Ascending aorta (tissue), 2 donors: ENCODE data around the gene PCDH9. TPM values are rescaled to one million over a fixed set of nuclear protein-coding genes. Genes with fewer than 3 reads are reported as not detected.

Experiments used
- DNase-seq, 2 donors: peaks; one replicate each; pipeline ENCODE4 v3.0.0-alpha.2; 2019; ENCODE audit warnings: low spot score in 2 of 2
- H3K27ac ChIP-seq, 2 donors: fragments of 200-600 bp; sonication (generic); one replicate each; pipeline ENCODE4 v1.5.1; 2016 to 2017; ENCODE audit warnings: mild to moderate bottlenecking in 1 of 2
- H3K27me3 ChIP-seq: fragments of 200-600 bp; sonication (generic); one replicate; pipeline ENCODE4 v1.5.1; 2017
- H3K36me3 ChIP-seq, 2 donors: fragments of 200-600 bp; sonication (generic); one replicate each; pipeline ENCODE4 v1.5.1; 2016
- H3K4me1 ChIP-seq, 2 donors: fragments of 200-600 bp; sonication (generic); one replicate each; pipeline ENCODE4 v1.5.1; 2016 to 2017; ENCODE audit warnings: mild to moderate bottlenecking in 1 of 2
- H3K4me3 ChIP-seq, 2 donors: fragments of 200-600 bp; sonication (generic); one replicate each; pipeline ENCODE4 v1.5.1; 2016 to 2017; ENCODE audit warnings: mild to moderate bottlenecking in 1 of 2
- H3K9me3 ChIP-seq, 2 donors: fragments of 200-600 bp; sonication (generic); one replicate each; pipeline ENCODE4 v1.5.1; 2016
- CTCF ChIP-seq, 3 experiments: fragments of 200-600 bp in 2 of 3; fragments of 450-650 bp in 1 of 3; sonication (generic) in 2 of 3; IDR thresholded peaks; one replicate each; pipeline ENCODE4 v1.5.1; 2016 to 2019; ENCODE audit warnings: antibody characterized with exemption in 3 of 3, mild to moderate bottlenecking in 1 of 3, moderate library complexity in 1 of 3
- intact Hi-C: fragments of 100-400 bp; cut with DNase I; formaldehyde crosslinking; loops from one replicate; pipeline ENCODE4 v1.15.1; 2023
- total RNA-seq: library from RNA; depleted of rRNA; stranded (reverse); fragments of >200 nt; gene quantifications from one replicate; pipeline ENCODE4 v1.1.0, GENCODE V29; 2016

PCDH9 gene
- total RNA-seq, 1 donor from 2014 or later = 3.6 TPM

- Histone ChIP-seq H3K27ac (no peak overlapping the region), H3K4me3 (no peak overlapping the region), H3K27me3 (no peaks in the 10 kb centered on the region), H3K4me1 (no peaks in the 10 kb centered on the region), H3K36me3 (no peaks in the 10 kb centered on the region), H3K9me3 (no peaks in the 10 kb centered on the region)
- no peak for DNase-seq
- no peak for TF ChIP-seq CTCF (IDR thresholded peaks at IDR 0.05)
- intact Hi-C loops = no loop called here
These were observed 536.5 kb downstream of the PCDH9 start for GRCh38 chr13:66693656-66694055.

- H3K36me3 ChIP-seq = no peaks in the 10 kb centered on the region
- no peak for TF ChIP-seq CTCF (IDR thresholded peaks at IDR 0.05)
- no peak for DNase-seq
- H3K9me3 ChIP-seq = no peaks in the 10 kb centered on the region
- no peaks in the 10 kb centered on the region for H3K4me1 ChIP-seq
- H3K27me3 ChIP-seq = no peaks in the 10 kb centered on the region
- H3K27ac ChIP-seq = no peak overlapping the region
- no peak overlapping the region for H3K4me3 ChIP-seq
- intact Hi-C loops = no loop called here
These were observed 539.0 kb downstream of the PCDH9 start for GRCh38 chr13:66691149-66691548.

GRCh38 chr13:66689628-66690027 is 540.5 kb downstream of the PCDH9 start:
- no peaks in the 10 kb centered on the region for H3K27me3 ChIP-seq
- TF ChIP-seq CTCF (IDR thresholded peaks at IDR 0.05) = no peak
- no peak for DNase-seq
- H3K4me1 ChIP-seq = no peaks in the 10 kb centered on the region
- H3K4me3 ChIP-seq = no peak overlapping the region
- no peaks in the 10 kb centered on the region for H3K9me3 ChIP-seq
- H3K36me3 ChIP-seq = no peaks in the 10 kb centered on the region
- intact Hi-C loops = no loop called here
- no peak overlapping the region for H3K27ac ChIP-seq

GRCh38 chr13:66689037-66689619 is 541.0 kb downstream of the PCDH9 start:
- intact Hi-C loops = no loop called here
- Histone ChIP-seq H3K36me3 (no peaks in the 10 kb centered on the region), H3K4me3 (no peak overlapping the region), H3K27me3 (no peaks in the 10 kb centered on the region), H3K27ac (no peak overlapping the region), H3K9me3 (no peaks in the 10 kb centered on the region), H3K4me1 (no peaks in the 10 kb centered on the region)
- no peak for DNase-seq
- TF ChIP-seq CTCF (IDR thresholded peaks at IDR 0.05) = no peak

- no peak for TF ChIP-seq CTCF (IDR thresholded peaks at IDR 0.05)
- Histone ChIP-seq H3K4me1 (no peaks in the 10 kb centered on the region), H3K4me3 (no peak overlapping the region), H3K36me3 (no peaks in the 10 kb centered on the region), H3K27ac (no peak overlapping the region), H3K27me3 (no peaks in the 10 kb centered on the region), H3K9me3 (no peaks in the 10 kb centered on the region)
- intact Hi-C loops = no loop called here
- no peak for DNase-seq
These were observed 548.7 kb downstream of the PCDH9 start for GRCh38 chr13:66681403-66681802.

GRCh38 chr13:66680031-66680430 is 550.1 kb downstream of the PCDH9 start:
- intact Hi-C loops = no loop called here
- Histone ChIP-seq H3K4me1 (no peaks in the 10 kb centered on the region), H3K27ac (no peak overlapping the region), H3K9me3 (no peaks in the 10 kb centered on the region), H3K36me3 (no peaks in the 10 kb centered on the region), H3K27me3 (no peaks in the 10 kb centered on the region), H3K4me3 (no peak overlapping the region)
- DNase-seq = no peak
- TF ChIP-seq CTCF (IDR thresholded peaks at IDR 0.05) = no peak
